ENCODE measurements around the gene ETV6.
"Not testable (repeated sequence)": the region's sequence is repeated elsewhere in the genome, so short reads cannot be mapped to it uniquely, and the experiment has no call there.

Gene ETV6

DNA sequence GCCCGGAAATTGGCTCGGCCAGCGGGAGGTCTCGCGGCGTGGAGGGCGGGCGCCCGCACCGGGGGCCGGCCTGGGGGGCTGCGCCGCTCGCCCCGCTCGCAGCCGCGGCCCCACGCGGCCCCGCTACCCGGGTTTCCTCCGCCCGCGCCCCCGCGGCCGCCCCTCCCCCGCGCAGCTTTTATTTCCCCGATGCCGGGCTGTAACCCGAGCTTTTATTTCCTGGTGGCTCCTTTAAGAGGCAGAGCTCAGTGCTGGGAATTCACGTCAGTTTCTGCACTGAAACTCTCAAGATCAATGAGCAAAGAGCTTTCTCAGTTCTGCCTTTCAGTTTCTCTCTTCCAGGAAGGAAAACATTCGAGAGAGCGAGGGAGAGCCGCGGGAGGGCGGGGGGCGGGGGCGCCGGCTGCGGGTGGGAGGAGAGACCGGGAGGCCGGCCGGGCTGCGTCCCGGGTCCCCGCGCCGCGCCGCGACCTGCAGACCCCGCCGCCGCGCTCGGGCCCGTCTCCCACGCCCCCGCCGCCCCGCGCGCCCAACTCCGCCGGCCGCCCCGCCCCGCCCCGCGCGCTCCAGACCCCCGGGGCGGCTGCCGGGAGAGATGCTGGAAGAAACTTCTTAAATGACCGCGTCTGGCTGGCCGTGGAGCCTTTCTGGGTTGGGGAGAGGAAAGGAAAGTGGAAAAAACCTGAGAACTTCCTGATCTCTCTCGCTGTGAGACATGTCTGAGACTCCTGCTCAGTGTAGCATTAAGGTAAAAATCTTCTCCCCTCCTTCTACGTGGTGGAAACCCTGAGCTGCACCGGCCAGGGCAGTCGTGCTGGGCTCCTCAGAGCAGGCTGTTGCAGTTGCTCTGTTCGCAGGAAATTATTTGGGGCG lies at the start of gene ETV6:
TSS of gene ETV6 (plus strand) at position 262 of the 873 bp plus-strand sequence. CDS start at position 716, 454 bp downstream.
- DNase-seq: peak in 52 of 58 donors; percentile 27 to 86 (median 60)

DNA sequence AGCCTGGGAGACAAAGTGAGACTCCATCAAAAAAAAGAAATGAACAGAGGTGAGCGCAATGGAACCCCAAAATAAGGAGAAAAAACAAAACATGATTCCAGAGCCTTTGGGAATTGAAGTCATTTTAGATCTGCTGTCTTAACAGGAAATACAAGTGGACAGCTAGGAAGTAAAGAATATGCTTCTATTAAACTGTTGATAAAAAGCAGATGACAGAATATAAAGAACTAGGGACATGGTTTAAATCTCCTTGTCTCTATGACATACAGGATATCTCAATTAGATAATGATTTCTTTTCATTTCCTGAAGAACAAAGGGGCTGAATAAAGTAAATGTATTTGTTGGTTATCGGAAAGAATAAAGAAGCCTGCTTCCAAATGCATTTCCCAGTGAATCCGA lies 49.3 kb upstream of the ETV6 start:
- DNase-seq: no peak

DNA sequence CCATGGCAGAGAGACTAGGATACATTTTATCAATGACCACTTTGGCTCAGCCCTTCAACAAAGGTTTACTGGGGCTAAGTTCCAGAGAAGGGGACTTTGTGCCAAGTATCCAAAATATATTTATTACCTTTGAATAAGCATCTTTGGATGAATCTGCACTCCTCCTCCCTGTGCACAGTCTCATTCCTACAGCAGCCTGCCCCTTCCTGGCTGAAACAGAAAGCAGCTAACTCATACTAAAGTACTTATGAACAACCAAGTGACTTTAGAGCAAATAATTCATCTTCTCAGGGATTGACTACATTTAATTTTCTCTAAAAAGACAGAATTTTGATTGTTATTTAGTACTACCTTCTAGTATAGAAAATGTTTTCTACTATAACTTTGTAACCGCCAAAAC lies 47.8 kb upstream of the ETV6 start:
- no peak for DNase-seq

DNA sequence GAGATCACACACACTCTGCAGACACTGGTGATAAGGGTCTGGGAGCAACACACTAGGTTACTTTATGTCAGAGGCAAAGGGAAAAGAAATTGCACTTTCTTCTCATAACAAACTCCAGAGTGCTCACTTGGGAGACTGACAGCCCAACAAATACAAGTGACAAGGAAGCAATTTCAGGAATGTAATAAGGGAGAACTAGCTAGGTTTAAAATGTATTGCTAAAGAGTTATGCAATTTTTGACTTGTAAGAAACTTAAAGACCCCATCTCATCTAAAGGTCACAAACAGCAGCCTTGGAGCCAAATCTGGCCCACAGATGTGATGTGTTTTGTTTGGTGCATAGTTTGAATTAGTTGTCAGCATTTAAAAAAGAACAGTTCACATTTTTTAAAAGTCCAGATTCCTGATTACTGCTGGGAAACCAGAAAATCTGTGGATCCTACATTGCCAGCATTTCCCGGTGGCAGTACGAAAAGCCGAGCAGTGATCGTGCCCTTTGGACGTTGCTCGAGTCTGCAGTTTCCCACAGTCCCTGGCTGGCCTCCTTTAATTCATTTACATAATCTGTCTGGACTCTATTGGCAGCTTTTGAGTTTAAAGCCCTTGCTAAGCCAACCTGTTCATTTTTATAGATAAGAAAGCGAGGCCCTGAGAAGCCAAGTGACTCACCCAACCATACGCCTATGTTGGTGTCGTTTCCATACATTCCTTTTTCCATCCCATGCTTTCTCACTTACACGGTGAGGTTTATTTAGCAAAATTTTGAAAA lies 42.0 kb upstream of the ETV6 start:
- no peak for DNase-seq

DNA sequence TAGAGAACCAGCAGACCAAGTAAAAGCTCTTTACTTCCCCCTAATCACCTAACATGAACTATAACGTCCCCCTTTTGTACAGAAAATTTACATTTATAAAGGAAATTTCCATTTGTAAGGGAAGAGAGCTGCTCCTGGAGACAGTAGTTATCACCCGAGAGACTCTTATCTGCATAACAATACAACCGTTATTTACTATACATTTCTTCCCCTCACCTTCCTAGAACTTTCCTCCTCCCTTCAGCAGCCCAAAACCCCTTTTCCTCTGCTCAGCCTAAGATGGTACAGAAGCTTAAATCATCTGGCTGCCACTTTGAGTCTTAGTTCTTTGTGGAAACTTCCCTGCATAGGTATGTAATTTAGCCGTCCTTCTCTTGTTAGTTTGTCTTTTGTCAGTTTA lies 40.4 kb upstream of the ETV6 start:
- no peak for DNase-seq

DNA sequence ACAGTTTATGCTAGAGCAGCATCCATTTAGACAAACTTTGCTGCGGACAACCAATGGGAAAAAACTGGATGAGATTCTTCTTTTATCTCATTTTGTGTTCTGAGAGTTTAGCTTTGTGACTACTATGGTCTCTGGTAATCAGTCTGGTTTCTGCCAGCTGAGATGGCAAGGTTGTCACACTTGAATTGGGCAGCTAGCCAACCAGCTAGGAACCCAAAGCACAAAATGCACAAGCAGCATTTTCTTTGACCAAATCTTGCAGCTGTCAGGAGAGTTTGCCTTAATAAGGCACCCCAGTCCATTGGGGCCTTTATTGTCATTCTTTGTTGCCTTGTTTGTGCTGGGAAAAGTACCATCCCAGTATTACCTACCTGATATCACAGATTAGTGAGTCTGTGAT lies 34.0 kb upstream of the ETV6 start:
- no peak for DNase-seq

DNA sequence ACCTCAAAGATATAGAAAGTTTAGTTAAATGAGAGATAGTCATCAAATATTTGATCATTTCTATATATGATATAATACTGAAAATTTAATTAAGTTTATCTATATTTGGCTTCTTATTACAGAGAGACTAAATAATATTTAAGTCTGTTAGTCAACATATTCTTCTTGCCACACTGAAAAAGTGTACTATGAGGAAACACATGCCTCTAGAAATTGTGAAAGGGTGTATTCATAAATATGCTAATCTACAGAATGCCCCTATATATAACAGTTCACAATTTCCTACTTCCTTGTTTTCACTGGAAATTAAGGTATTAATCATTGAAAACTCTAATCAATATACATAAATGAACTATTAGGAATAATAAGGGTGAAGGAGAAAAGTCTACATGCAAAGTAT lies 31.4 kb upstream of the ETV6 start:
- no peak for DNase-seq

DNA sequence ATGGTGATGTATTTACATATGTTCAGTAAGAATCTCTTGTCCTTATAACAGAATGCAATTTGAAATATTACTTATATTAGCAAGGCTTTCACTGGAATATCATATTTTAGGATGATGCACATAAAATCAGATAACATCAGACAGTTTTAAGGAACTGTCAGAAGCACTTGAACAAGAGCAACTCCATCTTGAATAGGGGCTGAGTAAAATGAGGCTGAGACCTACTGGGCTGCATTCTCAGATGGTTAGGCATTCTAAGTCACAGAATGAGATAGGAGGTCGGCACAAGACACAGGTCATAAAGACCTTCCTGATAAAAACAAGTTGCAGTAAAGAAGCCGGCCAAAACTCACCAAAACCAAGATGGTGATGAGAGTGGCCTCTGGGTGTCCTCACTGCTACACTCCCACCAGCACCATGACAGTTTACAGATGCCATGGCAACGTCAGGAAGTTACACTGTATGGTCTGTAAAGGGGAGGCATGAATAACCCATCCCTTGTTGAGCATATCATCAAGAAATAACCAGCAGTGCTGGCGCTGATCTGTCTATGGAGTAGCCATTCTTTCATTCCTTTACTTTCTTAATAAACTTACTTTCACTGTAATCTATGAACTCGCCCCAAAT lies 27.6 kb upstream of the ETV6 start:
- DNase-seq: peak in 9 of 58 donors; percentile 1 to 13 (median 3)

DNA sequence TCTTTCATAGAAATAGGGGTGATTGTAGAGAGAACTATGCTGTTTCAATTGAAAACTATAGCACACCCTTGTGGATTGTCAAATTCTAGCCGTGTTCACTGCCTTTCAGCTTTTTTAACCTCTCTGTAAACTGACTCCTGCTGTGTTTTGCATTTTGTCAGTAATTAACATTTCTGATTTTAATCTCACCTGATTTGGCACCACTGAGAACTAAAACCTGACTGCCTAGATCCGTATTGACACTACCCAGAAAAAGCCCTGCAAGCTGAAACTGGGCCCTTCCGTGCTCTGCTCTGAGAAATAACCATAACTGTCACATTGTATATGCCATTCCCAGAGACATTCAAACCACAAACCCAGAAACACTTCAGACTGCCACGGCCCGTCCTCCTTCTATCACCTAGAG lies 26.6 kb upstream of the ETV6 start:
- DNase-seq: no peak

DNA sequence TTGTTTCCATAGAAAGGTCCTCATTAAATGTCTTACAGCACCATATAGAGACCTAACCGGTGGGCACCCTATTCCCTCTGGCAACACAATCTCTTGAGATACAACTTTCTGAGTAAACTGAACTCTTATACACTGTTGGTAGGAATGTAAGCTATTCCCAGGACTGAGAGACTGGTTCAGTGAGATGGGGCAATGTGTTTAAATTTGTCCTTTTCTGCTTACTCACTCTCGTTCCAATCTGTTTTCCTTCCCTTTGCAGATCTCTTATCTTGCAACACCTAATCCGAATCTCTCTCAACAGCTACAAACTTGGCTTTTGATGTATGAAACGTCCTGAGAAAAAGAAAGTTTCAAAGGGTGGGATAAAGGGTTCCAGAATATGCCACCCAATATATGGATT lies 26.1 kb upstream of the ETV6 start:
- no peak for DNase-seq

DNA sequence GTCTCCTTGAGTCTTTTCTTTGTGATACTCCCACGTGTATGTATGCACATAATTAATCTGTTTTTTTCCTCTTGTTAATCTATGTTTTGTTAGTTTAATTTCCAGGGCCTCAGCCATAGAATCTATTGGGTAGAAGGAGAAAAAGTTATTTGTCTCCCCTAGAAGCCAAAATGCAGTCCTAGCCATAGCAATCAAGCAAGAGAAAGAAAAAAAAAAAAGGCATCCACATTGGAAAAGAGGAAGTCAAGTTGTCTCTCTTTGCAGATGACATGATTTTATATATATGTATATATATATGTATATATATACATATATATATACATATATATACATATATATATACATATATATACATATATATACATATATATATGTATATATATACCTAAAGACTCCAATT lies 25.4 kb upstream of the ETV6 start:
- DNase-seq: no peak

DNA sequence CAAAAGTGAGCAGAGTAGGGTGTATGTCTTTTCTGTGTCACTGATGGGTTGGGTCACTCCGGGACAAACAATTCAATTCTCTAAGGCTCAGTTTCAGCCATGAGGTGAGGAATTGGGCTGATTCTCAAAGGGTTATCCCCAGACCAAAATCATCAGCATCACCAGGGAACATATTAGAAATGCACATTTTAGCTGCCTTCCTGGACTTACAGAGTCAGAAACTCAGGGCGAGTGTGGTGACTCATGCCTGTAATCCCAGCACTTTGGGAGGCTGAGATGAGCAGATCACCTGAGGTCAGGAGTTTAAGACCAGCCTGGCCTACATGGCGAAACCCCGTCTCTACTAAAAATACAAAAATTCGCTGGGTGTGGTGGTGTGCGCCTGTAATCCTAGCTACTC lies 21.8 kb upstream of the ETV6 start:
- DNase-seq: not testable (repeated sequence)

DNA sequence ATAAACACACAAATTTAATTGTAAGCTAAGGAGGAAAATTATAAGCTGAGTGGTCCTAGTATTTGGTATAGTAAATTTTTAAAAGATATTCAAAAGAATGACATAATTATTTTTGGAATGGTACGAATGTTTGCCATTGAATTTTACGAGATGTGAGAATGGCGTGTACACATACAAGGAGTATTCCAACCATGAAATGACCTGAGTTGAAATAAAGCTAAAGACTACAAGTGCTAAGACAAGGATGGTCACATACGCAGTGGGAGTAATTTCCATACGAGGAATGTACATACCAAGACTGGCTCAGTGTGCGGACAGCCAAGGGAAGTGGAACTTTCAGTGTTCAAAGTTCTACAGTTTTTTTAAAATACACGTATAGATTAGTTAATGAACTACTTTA lies 21.1 kb upstream of the ETV6 start:
- DNase-seq: no peak

DNA sequence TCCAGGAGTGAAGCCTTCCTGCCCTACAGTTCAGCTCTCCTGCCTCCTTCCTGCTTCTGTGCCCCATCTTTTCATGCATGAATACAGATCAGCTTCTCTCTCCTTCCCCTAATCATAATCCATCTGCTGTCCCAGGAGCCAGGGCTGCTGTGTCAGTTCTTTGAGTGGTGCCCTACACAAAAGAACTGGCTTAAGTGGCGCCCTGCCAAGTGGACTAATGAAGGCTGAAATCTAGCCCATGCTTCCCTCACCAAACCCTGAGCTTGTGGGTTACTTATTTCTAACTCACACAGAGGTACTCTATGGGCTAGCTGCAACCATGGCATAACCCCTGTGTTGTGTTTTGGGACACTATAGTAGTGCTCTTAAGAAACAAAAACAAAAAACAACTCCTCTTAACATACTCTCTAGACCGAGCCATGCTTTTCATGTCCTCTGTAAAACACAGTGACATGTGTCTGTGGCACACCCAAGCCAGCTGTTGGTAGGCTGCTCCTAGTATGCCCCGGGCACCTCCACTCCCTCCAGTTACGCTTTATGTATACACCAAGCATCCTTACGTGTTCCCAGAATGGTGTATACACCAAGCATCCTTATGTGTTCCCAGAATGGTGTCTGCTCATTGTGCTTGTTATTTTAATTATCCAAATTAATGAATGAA lies 19.3 kb upstream of the ETV6 start:
- peak in 6 of 58 donors; percentile 4 to 53 (median 12) for DNase-seq

DNA sequence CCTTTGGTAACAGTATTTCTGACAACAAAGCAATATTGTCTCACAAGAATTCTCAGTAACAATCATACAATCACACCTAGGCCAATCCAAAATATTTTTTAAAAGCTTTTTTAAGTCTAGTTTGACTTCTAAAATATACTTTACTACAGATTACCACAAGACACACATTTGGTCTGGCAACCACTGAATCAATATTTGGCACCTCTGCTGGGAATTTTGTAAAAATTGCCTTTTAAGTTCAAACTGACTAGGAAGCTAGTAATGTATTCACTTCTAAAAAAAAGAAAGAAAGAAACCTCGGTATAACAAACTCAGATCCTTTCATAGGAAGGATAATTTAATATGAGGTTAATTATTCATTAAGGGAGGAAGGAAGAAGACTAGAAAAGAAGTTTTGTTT lies 18.2 kb upstream of the ETV6 start:
- no peak for DNase-seq

DNA sequence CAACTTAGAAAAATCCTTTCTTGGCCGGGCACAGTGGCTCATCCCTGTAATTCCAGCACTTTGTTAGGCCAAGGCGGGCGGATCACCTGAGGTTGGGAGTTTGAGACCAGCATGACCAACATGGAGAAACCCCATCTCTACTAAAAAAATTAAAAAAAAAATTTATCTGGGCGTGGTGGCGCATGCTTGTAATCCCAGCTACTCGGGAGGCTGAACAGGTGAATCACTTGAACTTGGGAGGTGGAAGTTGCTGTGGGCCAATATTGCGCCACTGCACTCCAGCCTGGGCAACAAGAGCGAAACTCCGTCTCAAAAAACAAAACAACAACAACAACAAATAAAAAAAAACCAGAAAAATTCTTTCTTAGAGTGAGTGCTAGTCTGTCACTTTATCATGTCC lies 17.6 kb upstream of the ETV6 start:
- DNase-seq: not testable (repeated sequence)

DNA sequence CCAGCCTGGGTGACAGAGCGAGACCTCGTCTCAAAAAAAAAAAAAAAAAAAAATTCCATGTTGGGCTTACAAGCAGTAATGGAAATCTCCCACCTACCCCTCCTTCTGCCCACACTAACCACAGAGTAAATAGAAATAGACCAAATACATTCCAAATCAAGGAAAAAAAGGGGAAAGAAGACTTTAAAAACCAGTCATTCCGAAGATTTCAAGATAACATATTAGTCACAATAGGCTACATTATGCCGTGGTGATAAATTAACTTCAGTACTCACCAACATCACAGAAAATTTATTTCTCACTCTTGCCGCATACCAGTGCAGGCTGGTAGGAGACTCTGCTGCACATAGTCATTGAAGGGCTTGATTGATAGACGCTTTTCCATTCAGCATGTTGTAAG lies 15.5 kb upstream of the ETV6 start:
- no peak for DNase-seq

DNA sequence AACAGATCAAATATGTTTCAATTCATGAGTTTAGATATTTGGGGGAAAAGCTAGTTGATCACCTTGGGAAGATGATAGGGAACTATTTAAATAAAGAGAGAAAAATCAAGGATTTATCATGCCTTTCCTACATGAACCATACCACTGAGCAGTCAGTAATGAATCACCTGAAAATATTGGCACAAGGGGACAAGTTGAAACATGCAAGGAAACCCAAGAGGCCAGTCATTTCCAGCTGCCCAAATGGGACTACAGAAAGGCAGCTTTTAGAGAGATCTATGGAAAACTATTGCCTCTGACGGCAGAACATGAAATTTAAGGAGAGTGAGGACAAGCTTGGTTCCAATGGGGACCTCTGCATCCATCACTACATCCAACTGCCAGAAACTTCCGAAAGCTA lies 14.1 kb upstream of the ETV6 start:
- DNase-seq: no peak

DNA sequence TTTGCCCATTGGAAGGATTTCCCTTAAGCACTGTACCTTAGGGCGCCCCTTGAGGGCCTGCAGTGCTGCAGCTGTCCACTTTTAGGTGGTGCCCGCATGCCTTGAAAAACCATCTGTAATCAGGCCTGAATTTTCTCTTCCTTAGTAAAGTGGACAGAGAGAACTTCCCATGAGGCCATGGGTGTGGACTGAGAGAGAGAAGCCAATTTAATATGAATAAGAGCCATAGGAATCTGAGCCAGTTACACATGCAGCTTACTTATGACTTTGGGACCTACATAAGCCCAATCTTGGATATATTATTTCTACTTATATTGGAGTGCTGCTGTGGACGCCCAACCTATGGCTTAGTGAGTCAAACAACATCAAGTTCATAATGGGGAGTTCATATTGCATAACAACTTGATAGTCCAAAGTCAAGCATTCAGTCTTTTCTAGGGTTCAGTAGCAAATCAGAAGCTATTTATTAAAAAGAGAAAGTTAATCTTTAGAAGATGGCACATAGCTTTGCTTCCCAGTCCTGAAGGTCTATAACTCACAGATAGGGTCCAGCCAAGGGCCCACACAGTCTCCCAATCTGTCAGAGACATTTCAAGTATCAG lies 11.1 kb upstream of the ETV6 start:
- DNase-seq: no peak

DNA sequence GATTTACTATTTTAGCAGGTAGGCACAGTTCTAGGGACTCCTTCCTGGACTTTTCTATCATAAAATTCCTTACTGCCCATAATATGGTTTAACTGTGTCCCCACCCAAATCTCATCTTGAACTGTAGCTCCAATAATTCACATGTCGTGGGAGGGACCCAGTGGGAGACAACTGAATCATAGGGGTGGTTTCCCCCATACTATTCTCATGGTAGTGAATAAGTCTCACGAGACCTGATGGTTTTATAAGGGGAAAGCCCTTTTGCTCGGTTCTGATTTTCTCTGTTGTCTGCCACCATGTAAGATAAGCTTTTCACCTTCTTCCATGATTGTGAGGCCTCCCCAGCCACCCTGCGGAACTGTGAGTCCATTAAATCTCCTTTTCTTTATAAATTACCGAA lies 10.0 kb upstream of the ETV6 start:
- DNase-seq: no peak

DNA sequence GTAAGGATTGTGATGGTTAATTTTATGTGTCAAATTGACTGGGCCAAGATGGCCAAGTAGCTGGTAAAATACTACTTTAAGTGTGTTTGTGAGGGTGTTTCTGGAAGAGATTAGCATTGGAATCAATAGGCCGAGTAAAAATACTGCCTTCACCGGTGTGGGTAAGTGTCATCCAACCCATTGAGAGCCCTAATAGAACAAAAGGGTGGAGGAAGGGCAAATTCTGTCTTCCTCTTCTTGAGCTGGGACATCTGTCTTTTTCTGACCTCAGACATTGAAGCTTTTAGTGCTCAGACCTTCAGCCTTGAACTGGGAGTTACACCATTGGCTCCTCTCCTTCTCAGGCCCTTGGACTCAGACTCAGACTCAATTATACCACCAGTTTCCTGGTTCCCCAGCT lies 8.0 kb upstream of the ETV6 start:
- DNase-seq: no peak

All from anterior cingulate cortex (tissue), 58 donors.